ENCODE measurements around the gene CCR6.

GRCh38 chr6:167097770-167098169 is 25.1 kb upstream of the CCR6 start:
- TF ChIP-seq CTCF (IDR thresholded peaks at IDR 0.05) (no peak), POLR2AphosphoS5 (IDR thresholded peaks at IDR 0.05) (no peak), POLR2A (IDR thresholded peaks at IDR 0.05) (no peak)

Data from breast epithelium (tissue), 3 donors.